IPS-NIHi7 (cell line): ENCODE measurements around the gene EHBP1L1.

Source experiments
- DNase-seq: peaks from one replicate; pipeline ENCODE4 v3.0.0; 2012; ENCODE audit warnings: mixed read lengths; ENCODE audit errors: extremely low spot score

EHBP1L1 gene

GRCh38 chr11:65595131-65595530 lies 19.3 kb downstream of the EHBP1L1 start:
- DNase-seq, result no peak

DNA sequence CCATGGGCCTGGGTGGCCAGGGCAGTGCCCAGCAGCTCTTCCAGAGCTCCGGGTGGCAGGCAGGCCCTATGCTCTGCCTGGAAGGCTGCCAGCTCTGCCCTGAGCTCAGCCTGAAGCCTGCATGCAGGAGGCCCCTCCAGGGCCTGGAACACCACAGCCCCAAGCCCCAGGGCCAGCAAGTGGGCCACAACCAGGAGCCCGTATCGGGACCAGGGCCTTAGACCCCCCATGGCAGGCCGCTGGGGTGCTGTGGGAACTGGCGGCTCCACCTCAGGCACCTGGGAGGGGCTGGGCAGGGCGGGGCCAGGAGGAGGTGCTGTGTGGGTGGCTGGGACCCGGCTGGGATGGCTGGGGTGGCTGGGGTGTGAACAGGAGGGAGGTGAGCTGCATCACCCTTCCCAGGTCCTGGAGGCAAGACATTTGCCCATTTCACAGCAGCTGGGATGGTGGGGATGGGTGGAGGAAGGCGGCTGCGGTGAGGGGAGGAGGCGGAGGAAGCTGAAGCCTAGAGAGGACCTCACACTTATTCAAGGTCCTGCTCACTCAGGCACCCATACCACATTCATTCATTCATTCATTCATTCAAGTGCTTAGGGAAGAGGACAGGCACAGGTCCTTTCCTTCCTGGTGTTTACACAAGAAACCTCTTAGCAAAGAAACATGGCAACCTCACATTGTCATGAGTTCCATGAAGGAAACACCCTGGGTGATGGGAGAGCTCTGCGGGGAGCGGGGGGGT lies 19.9 kb downstream of the EHBP1L1 start, which contains the start of gene KCNK7:
Gene KCNK7 (minus strand): TSS at position 258 of the 739 bp plus-strand sequence. CDS start 28 bp downstream, at position 230.
- no peak for DNase-seq

- DNase-seq, result no peak
Measured at GRCh38 chr11:65596520-65596919, 20.7 kb downstream of the EHBP1L1 start.

GRCh38 chr11:65598258-65598699 lies 22.4 kb downstream of the EHBP1L1 start:
- DNase-seq, result no peak

DNA sequence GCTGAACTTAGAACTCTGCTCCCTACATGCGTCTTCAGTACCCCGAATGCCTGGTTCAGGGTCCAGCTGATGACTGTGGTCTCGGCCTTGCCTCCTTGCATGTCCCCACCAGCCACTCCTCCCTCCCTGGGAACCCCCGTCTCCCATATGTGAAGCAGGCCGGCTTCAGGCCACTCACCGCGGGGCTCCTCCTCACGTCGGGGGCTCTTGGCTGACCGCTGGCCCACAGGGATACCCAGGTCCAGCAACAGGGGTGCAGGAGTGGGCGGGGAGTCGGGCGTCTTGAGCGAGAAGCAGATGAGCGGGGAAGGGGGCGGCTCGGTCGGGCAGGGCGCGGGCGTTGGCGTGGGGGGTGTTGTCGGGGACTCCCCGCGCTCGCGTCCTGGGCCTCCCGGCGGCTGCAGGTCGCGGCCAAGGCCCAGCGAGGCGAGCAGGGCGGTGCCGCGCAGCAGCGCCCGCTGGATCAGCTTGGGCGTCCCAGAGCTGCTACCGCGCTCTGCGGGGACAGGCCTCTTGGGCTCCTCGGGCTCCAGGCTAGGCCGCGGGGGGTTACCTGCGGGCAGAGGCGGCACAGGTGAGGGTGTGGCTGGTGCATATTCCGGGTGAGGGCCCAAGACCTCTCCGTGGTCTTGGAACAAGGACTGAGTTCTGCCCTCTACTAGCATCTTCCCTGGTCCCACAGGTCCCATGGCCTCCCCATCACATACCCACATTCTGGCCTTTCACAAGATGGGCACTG lies 23.5 kb downstream of the EHBP1L1 start:
- no peak for DNase-seq

- no peak for DNase-seq
Measured at GRCh38 chr11:65599955-65600246, 24.0 kb downstream of the EHBP1L1 start.

GRCh38 chr11:65604258-65604657 lies 28.4 kb downstream of the EHBP1L1 start:
- DNase-seq, result no peak

DNA sequence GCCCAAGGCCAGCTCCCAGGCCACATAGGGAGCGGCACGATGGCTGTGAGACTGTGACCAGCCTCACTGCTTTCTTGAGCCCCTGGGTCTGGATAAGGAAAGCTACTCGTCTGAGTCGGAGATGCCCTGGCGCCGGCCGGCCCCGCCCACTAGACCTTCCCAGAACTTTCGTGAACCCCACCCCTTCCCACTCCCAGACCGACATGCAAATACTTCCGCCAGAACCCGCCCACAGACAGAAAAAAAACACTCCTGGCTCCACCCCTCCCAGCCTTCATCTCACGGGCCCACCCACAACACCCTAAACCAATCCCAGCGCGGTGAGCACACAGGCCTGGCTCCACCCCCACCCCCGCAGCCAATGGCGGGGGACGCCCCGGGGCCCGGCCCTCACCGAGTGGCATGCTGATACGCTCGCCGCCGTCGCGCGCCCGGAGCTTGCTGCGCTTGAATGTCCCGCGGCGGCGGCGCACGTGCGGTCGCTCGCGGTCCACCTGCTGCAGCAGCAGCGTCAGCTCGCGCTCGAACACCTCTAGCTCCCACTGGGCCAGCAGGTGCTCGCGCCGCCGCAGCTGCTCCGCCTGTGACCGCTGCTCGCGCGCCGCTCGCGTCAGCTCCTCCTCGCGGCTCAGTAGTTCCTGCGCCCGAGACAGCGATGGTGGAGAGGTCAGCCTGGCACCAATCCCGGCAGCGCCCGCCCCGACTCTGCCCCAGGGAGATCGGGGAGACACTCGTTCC lies 31.2 kb downstream of the EHBP1L1 start:
- peak; percentile 99 for DNase-seq

GRCh38 chr11:65607614-65608426 lies 32.0 kb downstream of the EHBP1L1 start:
- no peak for DNase-seq

GRCh38 chr11:65609229-65609628 lies 33.4 kb downstream of the EHBP1L1 start:
- no peak for DNase-seq

DNA sequence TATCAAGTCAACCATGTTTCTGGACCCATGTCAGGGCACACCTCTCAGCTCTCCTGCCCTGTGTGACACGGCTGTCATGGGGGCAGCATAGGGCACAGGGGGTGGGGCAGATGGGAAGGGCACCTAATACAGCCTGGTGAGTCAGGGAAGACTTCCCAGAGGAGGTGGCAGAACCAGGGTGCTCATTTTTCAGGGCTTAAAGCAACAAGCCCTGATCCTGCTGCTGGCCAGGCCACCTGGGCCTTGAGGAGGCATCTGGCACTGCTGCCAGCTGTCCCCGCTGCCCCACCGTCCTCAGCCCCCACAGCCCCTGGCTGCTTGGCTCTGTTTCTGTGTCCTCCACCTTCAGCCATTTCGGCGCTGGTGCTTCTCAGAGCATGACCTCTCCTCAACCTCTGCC lies 33.8 kb downstream of the EHBP1L1 start:
- DNase-seq, result no peak

- no peak for DNase-seq
Measured at GRCh38 chr11:65610404-65610803, 34.6 kb downstream of the EHBP1L1 start.

- DNase-seq, result no peak
Measured at GRCh38 chr11:65611028-65611757, 35.3 kb downstream of the EHBP1L1 start.

- DNase-seq, result no peak
Measured at GRCh38 chr11:65611758-65612603, 36.1 kb downstream of the EHBP1L1 start.

DNA sequence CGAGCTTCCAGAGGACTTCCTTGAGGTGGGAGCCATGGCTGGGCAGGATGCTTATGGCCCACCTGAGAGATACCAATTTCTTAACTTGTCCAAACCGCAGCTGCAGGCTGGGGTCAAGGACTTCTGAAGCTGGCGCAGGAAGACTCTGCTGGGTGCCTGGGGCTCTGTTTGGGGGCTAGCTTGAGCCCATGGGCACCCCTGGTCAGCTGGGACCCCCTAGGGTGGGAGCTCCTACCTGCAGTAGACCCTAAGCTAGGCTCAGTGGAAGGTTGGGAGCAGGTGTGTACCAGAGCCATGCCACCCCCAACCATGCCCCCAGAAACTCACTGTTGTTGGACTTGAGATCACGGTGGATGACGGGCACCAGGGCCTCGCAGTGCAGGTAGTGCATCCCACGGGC lies 36.8 kb downstream of the EHBP1L1 start:
- no peak for DNase-seq

GRCh38 chr11:65613091-65613928 lies 37.5 kb downstream of the EHBP1L1 start:
- DNase-seq, result no peak

- DNase-seq, result peak; percentile 100
Measured at GRCh38 chr11:65615229-65615949, 39.5 kb downstream of the EHBP1L1 start, which contains the start of gene PCNX3. PCNX3 (plus strand) TSS chr11:65615776; CDS start chr11:65616312, 536 bp downstream.

DNA sequence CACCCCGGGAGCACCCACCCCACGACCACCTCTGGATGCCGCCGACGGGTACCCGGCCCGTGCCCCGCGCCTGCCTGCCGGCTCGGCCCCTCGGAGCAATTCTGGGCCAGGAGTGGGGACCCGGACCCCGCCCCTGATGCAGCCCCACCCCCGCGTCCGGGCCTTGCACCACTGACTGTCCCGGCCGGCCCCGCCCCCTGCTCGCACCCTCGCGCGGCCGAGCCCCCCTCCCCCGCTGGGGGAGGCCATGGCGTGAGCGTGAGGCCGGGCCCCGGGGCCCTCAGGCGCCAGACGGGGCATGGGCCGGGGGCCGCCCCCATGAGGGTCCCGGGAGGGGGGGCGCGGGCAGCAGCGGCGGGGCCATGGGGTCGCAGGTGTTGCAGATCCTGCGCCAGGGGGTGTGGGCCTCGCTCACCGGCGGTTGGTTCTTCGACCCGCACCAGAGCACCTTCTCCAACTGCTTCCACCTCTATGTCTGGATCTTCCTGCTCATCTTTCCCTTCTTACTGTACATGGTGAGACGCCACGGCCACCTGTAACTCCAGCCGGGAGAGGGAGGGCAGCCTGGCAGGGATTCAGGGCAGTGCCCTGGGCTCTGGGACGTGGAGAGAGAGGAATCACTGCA lies 40.2 kb downstream of the EHBP1L1 start:
- DNase-seq, result peak; percentile 82
